Endothelial cell of umbilical vein (primary cell): ENCODE data around the gene SCYGR4. TPM values are rescaled to one million over a fixed set of nuclear protein-coding genes. Genes with fewer than 3 reads are reported as not detected.

Experiments
- BruUV-seq: library from RNA; stranded (reverse); fragments of 400-500 nt; replicated peaks from 2 replicates; lab custom pipeline; 2021; lab: Mats Ljungman, UMichigan
- CTCF ChIA-PET: fragments of 300-600, 350-600 bp; sonication (Branson Sonifier 250); formaldehyde crosslinking; loops from one replicate; lab custom pipeline; 2021; ENCODE audit warnings: antibody characterized with exemption, inconsistent platforms; lab: Charles Lee
- POLR2A ChIA-PET: fragments of 300-600, 350-600 bp; sonication (Branson Sonifier 250); formaldehyde crosslinking; loops from one replicate; lab custom pipeline; 2021; ENCODE audit warnings: antibody characterized with exemption, inconsistent platforms; lab: Charles Lee
- DNase-seq: peaks from one replicate; pipeline ENCODE4 v3.0.0-alpha.2; 2011; ENCODE audit warnings: low read depth, low spot score
- FAIRE-seq: peaks from 2 replicates; lab custom pipeline; 2011; peaks lifted over from hg19 to GRCh38; lab: Jason Lieb, UNC
- H2AFZ ChIP-seq: 2 replicates; pipeline ENCODE4 v1.6.0; 2012; ENCODE audit warnings: low read depth, low read length, control low read depth, inconsistent platforms
- H3K27ac ChIP-seq: 2 replicates; pipeline ENCODE4 v1.5.1; 2011; ENCODE audit warnings: low read depth, mild to moderate bottlenecking, control low read depth, low read length, moderate library complexity; ENCODE audit not compliant: insufficient read depth
- H3K27me3 ChIP-seq, 2 experiments: 2 replicates each; pipeline versions ENCODE4 v1.6.0 to v1.6.1; 2011; ENCODE audit warnings: low read length in 2 of 2, mixed read lengths in 1 of 2; ENCODE audit not compliant: control insufficient read depth in 2 of 2, insufficient read depth in 2 of 2
- H3K36me3 ChIP-seq, 2 experiments: 2 replicates in 1 of 2; 3 replicates in 1 of 2; pipeline ENCODE4 v1.5.1; 2011; ENCODE audit warnings: low read length in 2 of 2, mild to moderate bottlenecking in 1 of 2, moderate library complexity in 1 of 2; ENCODE audit not compliant: control insufficient read depth in 2 of 2, insufficient read depth in 2 of 2; ENCODE audit errors: extremely low read depth in 1 of 2
- H3K4me1 ChIP-seq: 3 replicates; pipeline ENCODE4 v1.5.1; 2011; ENCODE audit warnings: mild to moderate bottlenecking, low read length; ENCODE audit not compliant: control insufficient read depth, insufficient read depth; ENCODE audit errors: extremely low read depth
- H3K4me2 ChIP-seq: 2 replicates; pipeline ENCODE4 v1.6.1; 2011; ENCODE audit warnings: low read length, control low read depth, mixed read lengths; ENCODE audit not compliant: insufficient read depth
- H3K4me3 ChIP-seq, 3 experiments: fragments of 200-600 bp in 1 of 3; sonication (generic), shearing (Covaris generic) in 1 of 3; replicated peaks in 1 of 3; 2 replicates each; pipeline ENCODE4 v1.5.1; 2011 to 2016; ENCODE audit warnings: control low read depth in 3 of 3, low read length in 3 of 3, mild to moderate bottlenecking in 2 of 3, inconsistent platforms in 1 of 3, low read depth in 1 of 3, moderate library complexity in 1 of 3; ENCODE audit not compliant: insufficient read depth in 1 of 3
- H3K79me2 ChIP-seq: 2 replicates; pipeline ENCODE4 v1.6.0; 2012; ENCODE audit warnings: low read length, inconsistent platforms; ENCODE audit not compliant: control insufficient read depth, insufficient read depth
- H3K9ac ChIP-seq: replicated peaks from 2 replicates; pipeline ENCODE3; 2011; ENCODE audit warnings: low read length, control low read depth; ENCODE audit not compliant: insufficient read depth; ENCODE audit errors: extremely low read depth
- H3K9me1 ChIP-seq: replicated peaks from 3 replicates; pipeline ENCODE4 v1.6.0; 2011; ENCODE audit warnings: mild to moderate bottlenecking, low read length; ENCODE audit not compliant: control insufficient read depth, insufficient read depth; ENCODE audit errors: extremely low read depth
- H3K9me3 ChIP-seq: replicated peaks from 2 replicates; pipeline ENCODE4 v1.5.1; 2012; ENCODE audit warnings: low read length, inconsistent platforms; ENCODE audit not compliant: control insufficient read depth, insufficient read depth
- H4K20me1 ChIP-seq: replicated peaks from 2 replicates; pipeline ENCODE3; 2011; ENCODE audit warnings: mild to moderate bottlenecking, low read length; ENCODE audit not compliant: control insufficient read depth, insufficient read depth; ENCODE audit errors: extremely low read depth
- CTCF ChIP-seq, 2 donors: IDR thresholded peaks; 1 replicate in 1 of 2; 2 replicates in 1 of 2; pipeline ENCODE4 v1.5.1; 2011; ENCODE audit warnings: low read length in 2 of 2, mild to moderate bottlenecking in 2 of 2, moderate library complexity in 2 of 2, control low read depth in 1 of 2, inconsistent platforms in 1 of 2, low read depth in 1 of 2; ENCODE audit not compliant: insufficient read depth in 1 of 2; ENCODE audit errors: extremely low read depth in 1 of 2
- EZH2 ChIP-seq: IDR thresholded peaks from 2 replicates; pipeline ENCODE4 v1.6.1; 2012; ENCODE audit warnings: borderline replicate concordance, low read depth, mild to moderate bottlenecking, moderate library complexity, low read length, inconsistent platforms; ENCODE audit not compliant: severe bottlenecking
- FOS ChIP-seq: IDR thresholded peaks from 2 replicates; pipeline ENCODE4 v1.6.1; 2011; ENCODE audit warnings: mild to moderate bottlenecking, low read length, moderate library complexity, borderline replicate concordance; ENCODE audit not compliant: insufficient read depth
- GATA2 ChIP-seq: IDR thresholded peaks from 2 replicates; pipeline ENCODE4 v1.7.0; 2011; ENCODE audit warnings: low read depth, mild to moderate bottlenecking, moderate library complexity, mixed read lengths, low read length; ENCODE audit not compliant: insufficient read length, insufficient read depth
- JUN ChIP-seq: IDR thresholded peaks from 2 replicates; pipeline ENCODE4 v1.6.1; 2011; ENCODE audit warnings: borderline replicate concordance, low read depth; ENCODE audit not compliant: insufficient read length, insufficient read depth
- MYC ChIP-seq: IDR thresholded peaks from one replicate; pipeline ENCODE4 v1.6.1; 2011; ENCODE audit warnings: mild to moderate bottlenecking, low read depth, low read length
- POLR2A ChIP-seq: IDR thresholded peaks from 2 replicates; pipeline ENCODE4 v1.6.1; 2012; ENCODE audit warnings: low read depth, mild to moderate bottlenecking, control low read depth, low read length
- POLR2AphosphoS5 ChIP-seq: IDR thresholded peaks from 2 replicates; pipeline ENCODE4 v1.6.1; 2012; ENCODE audit warnings: low read depth, mild to moderate bottlenecking, control low read depth, low read length, moderate library complexity; ENCODE audit not compliant: insufficient read depth
- dilution Hi-C: fragments of 300-500 bp; cut with MboI; formaldehyde crosslinking; loops from one replicate; pipeline ENCODE4 v1.15.0; 2019; ENCODE audit warnings: low sequenced_read_pairs; ENCODE audit not compliant: extremely low pct_ligation_motif_present
- intact Hi-C: fragments of 100-400 bp; cut with micrococcal nuclease; formaldehyde crosslinking; loops from one replicate; pipeline ENCODE4 v1.10.0; 2022
- polyA plus RNA-seq, 4 experiments: library from polyadenylated mRNA; depleted of rRNA in 3 of 4; stranded (reverse) in 3 of 4; unstranded in 1 of 4; fragments of >200 nt; gene quantifications; 2 replicates each; pipeline versions ENCODE4 v1.2.1 to v1.2.3, GENCODE V29; 2011 to 2012; ENCODE audit warnings: missing spikeins in 1 of 4
- total RNA-seq: library from RNA; stranded (reverse); gene quantifications from 2 replicates; pipeline ENCODE4 v1.2.3, GENCODE V29; 2021
- TF ChIP-seq, protein P1 (sequence below): IDR thresholded peaks from 2 replicates; pipeline ENCODE4 v1.6.1; 2011; ENCODE audit not compliant: insufficient read depth, insufficient read length

Gene SCYGR4
- total and polyA plus RNA-seq, 2 donors (not counting 3 experiments of a cell fraction or from before 2014, with no cell fraction given), result not detected

- BruUV-seq, result no TSS peak
- no peak for DNase-seq
- no peak overlapping the region for H3K27ac ChIP-seq
- H3K4me2 ChIP-seq, result no peak overlapping the region
- ChIA-PET POLR2A (no interaction called here), CTCF (interaction anchor here (0.6 to 1.4 kb wide), 2 partner anchors 12 to 178 kb away, joined by 3 read pairs; no protein-coding TSS in a partner anchor)
- H3K9me3 ChIP-seq, result no peaks in the 10 kb centered on the region
- no peaks in the 10 kb centered on the region for H3K9me1 ChIP-seq
- H3K9ac ChIP-seq, result no peak overlapping the region
- H3K79me2 ChIP-seq, result no peaks in the 10 kb centered on the region
- H3K4me3 ChIP-seq, result no peak overlapping the region
- H4K20me1 ChIP-seq, result no peaks in the 10 kb centered on the region
- TF ChIP-seq, protein P1, sequence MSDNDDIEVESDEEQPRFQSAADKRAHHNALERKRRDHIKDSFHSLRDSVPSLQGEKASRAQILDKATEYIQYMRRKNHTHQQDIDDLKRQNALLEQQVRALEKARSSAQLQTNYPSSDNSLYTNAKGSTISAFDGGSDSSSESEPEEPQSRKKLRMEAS, result no peak
- TF ChIP-seq MYC, result no peak
- no peak for TF ChIP-seq GATA2
- no peak for TF ChIP-seq POLR2AphosphoS5
- no peak for TF ChIP-seq FOS
- no peak for TF ChIP-seq POLR2A
- no peak for TF ChIP-seq CTCF (IDR thresholded peaks at IDR 0.05; ENCODE audit: extremely low read depth in 1 of 2, insufficient read depth in 1 of 2, low read depth in 1 of 2, low read length in 2 of 2)
- TF ChIP-seq EZH2, result no peak
- no peak for TF ChIP-seq JUN
- intact Hi-C loops, result no loop called here
- H3K4me1 ChIP-seq, result no peaks in the 10 kb centered on the region
- dilution Hi-C loops, result no loop called here
- H3K27me3 ChIP-seq, result no peaks in the 10 kb centered on the region
- no peak for FAIRE-seq
- H2AFZ ChIP-seq, result no peak overlapping the region
- no peaks in the 10 kb centered on the region for H3K36me3 ChIP-seq
These were observed 8.5 kb upstream of the SCYGR4 start for GRCh38 chr2:227608561-227609338.
